Upper lobe of left lung (tissue), 6 donors: ENCODE measurements around the gene TPM4. TPM values are rescaled to one million over a fixed set of nuclear protein-coding genes. Genes with fewer than 3 reads are reported as not detected.
A peak's percentile ranks its signal among the peaks of the same experiment; 100 is the strongest.

ENCODE experiments used
- ATAC-seq, 2 donors: fragments of 200-7000 bp; cut with Tn5 transposase; one replicate each; pipeline ENCODE4 v1.9.1; 2022; ENCODE audit warnings: mild to moderate bottlenecking in 2 of 2, moderate library complexity in 2 of 2; ENCODE audit not compliant: low FRiP score in 2 of 2
- DNase-seq, 2 donors: peaks; one replicate each; pipeline ENCODE4 v3.0.0-alpha.2; 2019 to 2020
- H3K27ac ChIP-seq, 4 donors: fragments of 200-600 bp; sonication (generic); one replicate each; pipeline ENCODE4 v1.5.1; 2016 to 2019
- H3K27me3 ChIP-seq, 4 donors: fragments of 200-600 bp; sonication (generic); one replicate each; pipeline ENCODE4 v1.5.1; 2017 to 2019
- H3K36me3 ChIP-seq, 4 donors: fragments of 200-600 bp; sonication (generic); one replicate each; pipeline ENCODE4 v1.5.1; 2016 to 2019
- H3K4me1 ChIP-seq, 4 donors: fragments of 200-600 bp; sonication (generic); one replicate each; pipeline ENCODE4 v1.5.1; 2018 to 2019
- H3K4me3 ChIP-seq, 4 donors: fragments of 200-600 bp; sonication (generic); one replicate each; pipeline ENCODE4 v1.5.1; 2017 to 2019; ENCODE audit warnings: mild to moderate bottlenecking in 2 of 4, moderate library complexity in 1 of 4
- H3K9me3 ChIP-seq, 4 donors: fragments of 200-600 bp; sonication (generic); one replicate each; pipeline ENCODE4 v1.5.1; 2018 to 2019
- EP300 ChIP-seq, 4 donors: sonication (generic); formaldehyde crosslinking; IDR thresholded peaks; one replicate each; pipeline ENCODE4 v1.5.1; 2017; ENCODE audit warnings: antibody characterized with exemption in 4 of 4, control low read depth in 2 of 4
- POLR2A ChIP-seq, 4 donors: fragments of 450-650 bp; IDR thresholded peaks; one replicate each; pipeline ENCODE4 v1.5.1; 2016 to 2017; ENCODE audit warnings: antibody characterized with exemption in 4 of 4, mild to moderate bottlenecking in 2 of 4
- POLR2AphosphoS5 ChIP-seq, 2 donors: sonication (generic); formaldehyde crosslinking; IDR thresholded peaks; one replicate each; pipeline ENCODE4 v1.5.1; 2017; ENCODE audit warnings: antibody characterized with exemption in 2 of 2
- WGBS, 2 donors: methylation state at CpG; one replicate each; pipeline ENCODE4 v1.1.5; 2017 to 2018; 5-methylcytosine and 5-hydroxymethylcytosine counted together
- total RNA-seq, 6 donors: library from RNA; depleted of rRNA in 4 of 6; stranded (reverse); fragments of >200 nt in 4 of 6; gene quantifications; one replicate each; pipeline versions ENCODE4 v1.1.0 to v1.2.1, GENCODE V29; 2016 to 2021
- TF ChIP-seq, protein P1 (sequence below), 6 experiments: fragments of 450-650 bp in 4 of 6; fragments of 200-600 bp in 2 of 6; sonication (generic) in 2 of 6; IDR thresholded peaks; one replicate each; pipeline ENCODE4 v1.5.1; 2016 to 2019; ENCODE audit warnings: antibody characterized with exemption in 6 of 6
- donor health status: DM: no; HTN: no; CAD: no; lungs with moderate emphysema.
- donor health status: DM: no; HTN: yes; CAD: no; lungs with severe emphysema.

Gene TPM4
- total RNA-seq, 6 donors from 2014 or later, result 258 to 569 (median 392) TPM

DNA sequence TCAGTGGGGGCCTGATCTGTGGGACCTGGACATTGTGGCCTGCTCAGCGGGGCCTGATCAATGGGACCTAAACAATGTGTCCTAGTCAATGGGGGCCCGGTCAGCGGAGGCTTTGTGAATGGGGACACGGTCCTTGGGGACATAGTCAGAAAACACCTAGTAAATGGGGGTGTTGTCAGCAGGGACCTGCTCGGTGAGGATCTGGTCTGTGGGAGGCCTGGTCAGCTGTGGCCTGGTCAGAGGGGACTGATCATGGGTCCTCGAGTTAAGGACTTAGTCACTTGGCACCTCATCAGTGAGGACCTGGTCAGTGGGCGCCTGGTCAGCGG lies 44.5 kb upstream of the TPM4 start:
- Histone ChIP-seq H3K4me3 (no peak overlapping the region), H3K27me3 (no peaks in the 10 kb centered on the region), H3K36me3 (no peaks in the 10 kb centered on the region), H3K9me3 (no peaks in the 10 kb centered on the region), H3K27ac (no peak overlapping the region), H3K4me1 (no peaks in the 10 kb centered on the region)
- ATAC-seq, result no peak
- DNase-seq, result peak in 1 of 2 donors; percentile 17
- TF ChIP-seq POLR2AphosphoS5 (IDR thresholded peaks at IDR 0.05) (no peak), EP300 (IDR thresholded peaks at IDR 0.05) (no peak), POLR2A (IDR thresholded peaks at IDR 0.05) (no peak)
- TF ChIP-seq, protein P1, sequence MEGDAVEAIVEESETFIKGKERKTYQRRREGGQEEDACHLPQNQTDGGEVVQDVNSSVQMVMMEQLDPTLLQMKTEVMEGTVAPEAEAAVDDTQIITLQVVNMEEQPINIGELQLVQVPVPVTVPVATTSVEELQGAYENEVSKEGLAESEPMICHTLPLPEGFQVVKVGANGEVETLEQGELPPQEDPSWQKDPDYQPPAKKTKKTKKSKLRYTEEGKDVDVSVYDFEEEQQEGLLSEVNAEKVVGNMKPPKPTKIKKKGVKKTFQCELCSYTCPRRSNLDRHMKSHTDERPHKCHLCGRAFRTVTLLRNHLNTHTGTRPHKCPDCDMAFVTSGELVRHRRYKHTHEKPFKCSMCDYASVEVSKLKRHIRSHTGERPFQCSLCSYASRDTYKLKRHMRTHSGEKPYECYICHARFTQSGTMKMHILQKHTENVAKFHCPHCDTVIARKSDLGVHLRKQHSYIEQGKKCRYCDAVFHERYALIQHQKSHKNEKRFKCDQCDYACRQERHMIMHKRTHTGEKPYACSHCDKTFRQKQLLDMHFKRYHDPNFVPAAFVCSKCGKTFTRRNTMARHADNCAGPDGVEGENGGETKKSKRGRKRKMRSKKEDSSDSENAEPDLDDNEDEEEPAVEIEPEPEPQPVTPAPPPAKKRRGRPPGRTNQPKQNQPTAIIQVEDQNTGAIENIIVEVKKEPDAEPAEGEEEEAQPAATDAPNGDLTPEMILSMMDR (IDR thresholded peaks at IDR 0.05), result no peak
- WGBS, 2 donors, result 96 to 98% methylated on average over 8 of the region's 8 CpGs

DNA sequence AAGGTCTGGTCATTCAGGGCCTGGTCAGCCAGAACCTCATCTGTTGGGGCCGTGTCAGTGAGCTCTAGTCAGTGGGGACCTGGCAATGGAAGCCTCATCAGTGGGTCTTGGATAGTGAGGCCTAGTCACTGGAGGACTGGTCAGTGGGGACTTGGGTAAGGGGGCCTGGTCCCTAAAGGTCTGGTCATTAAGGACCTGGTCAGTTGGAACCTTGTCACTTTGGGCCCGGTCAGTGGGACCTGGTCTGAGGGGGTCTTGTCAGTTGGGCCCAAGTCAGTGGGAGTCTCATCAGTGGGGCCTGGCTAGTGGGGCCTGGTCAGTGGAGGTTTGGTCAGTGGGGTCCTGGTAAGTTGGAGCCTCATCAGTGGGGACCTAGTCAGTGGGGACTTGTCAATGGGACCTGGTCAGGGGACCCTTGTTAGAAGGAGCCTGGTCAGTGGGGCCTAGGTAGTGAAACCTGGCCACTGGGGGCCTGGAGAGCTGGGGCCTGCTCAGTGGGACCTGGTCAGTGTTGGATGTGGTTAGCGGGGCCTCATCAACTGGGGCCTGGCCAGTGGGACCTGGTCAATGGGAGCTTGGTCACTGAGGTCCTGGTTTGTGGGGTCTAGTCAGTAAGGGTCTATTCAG lies 43.7 kb upstream of the TPM4 start:
- no peak for TF ChIP-seq EP300 (IDR thresholded peaks at IDR 0.05)
- no peak for TF ChIP-seq POLR2A (IDR thresholded peaks at IDR 0.05)
- TF ChIP-seq POLR2AphosphoS5 (IDR thresholded peaks at IDR 0.05), result no peak
- TF ChIP-seq, protein P1 (IDR thresholded peaks at IDR 0.05), result no peak
- H3K36me3 ChIP-seq, result no peaks in the 10 kb centered on the region
- H3K27me3 ChIP-seq, result no peaks in the 10 kb centered on the region
- ATAC-seq, result no peak
- no peak overlapping the region for H3K27ac ChIP-seq
- H3K9me3 ChIP-seq, result no peaks in the 10 kb centered on the region
- WGBS, 2 donors, result 100% methylated on average over 2 to 3 of the region's 3 CpGs
- H3K4me3 ChIP-seq, result no peak overlapping the region
- DNase-seq, result no peak
- no peaks in the 10 kb centered on the region for H3K4me1 ChIP-seq

DNA sequence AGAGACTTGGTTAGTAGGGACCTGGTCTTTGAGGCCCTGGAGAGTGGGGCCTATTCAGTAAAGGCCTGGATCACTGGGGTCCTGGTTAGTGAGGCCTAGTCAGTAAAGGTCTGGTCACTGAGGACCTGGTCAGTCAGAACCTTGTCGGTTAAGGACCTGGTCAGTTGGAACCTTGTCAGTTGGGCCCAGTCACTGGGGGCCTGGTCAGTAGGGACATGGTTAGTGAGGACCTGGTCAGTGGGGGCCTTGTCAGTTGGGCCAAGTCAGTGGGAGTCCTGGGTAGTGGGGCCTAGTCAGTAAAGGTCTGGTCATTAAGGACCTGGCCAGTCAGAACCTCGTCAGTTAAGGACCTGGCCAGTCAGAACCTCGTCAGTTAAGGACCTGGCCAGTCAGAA lies 43.2 kb upstream of the TPM4 start:
- Histone ChIP-seq H3K27ac (no peak overlapping the region), H3K27me3 (no peaks in the 10 kb centered on the region), H3K9me3 (no peaks in the 10 kb centered on the region), H3K36me3 (no peaks in the 10 kb centered on the region), H3K4me1 (no peaks in the 10 kb centered on the region), H3K4me3 (no peak overlapping the region)
- DNase-seq (no peak), ATAC-seq (no peak)
- WGBS, 2 donors, result 52 to 97% methylated on average over 2 to 3 of the region's 3 CpGs
- TF ChIP-seq EP300 (IDR thresholded peaks at IDR 0.05) (no peak), POLR2A (IDR thresholded peaks at IDR 0.05) (no peak), POLR2AphosphoS5 (IDR thresholded peaks at IDR 0.05) (no peak)
- TF ChIP-seq, protein P1 (IDR thresholded peaks at IDR 0.05), result no peak

DNA sequence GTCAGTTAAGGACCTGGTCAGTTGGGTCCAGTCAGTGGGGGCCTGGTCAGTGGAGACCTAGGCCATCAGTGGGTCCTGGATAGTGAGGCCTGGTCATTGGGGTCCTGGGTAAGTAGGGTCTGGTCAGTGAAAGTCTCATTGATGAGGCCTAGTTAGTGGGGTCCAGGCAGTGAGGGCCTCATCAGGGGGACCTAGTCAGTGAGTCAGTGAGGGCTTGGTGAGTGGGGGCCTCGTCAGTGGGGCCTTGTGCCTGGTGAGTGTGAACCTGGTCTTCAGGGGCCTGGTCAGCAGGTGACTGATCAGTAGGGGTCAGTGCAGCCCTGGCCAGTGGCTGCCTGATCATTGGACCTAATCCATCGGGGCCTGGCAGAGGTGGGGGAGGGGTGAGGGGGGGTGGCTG lies 42.6 kb upstream of the TPM4 start:
- ATAC-seq (no peak), DNase-seq (no peak)
- Histone ChIP-seq H3K4me1 (no peaks in the 10 kb centered on the region), H3K9me3 (no peaks in the 10 kb centered on the region), H3K27ac (no peak overlapping the region), H3K36me3 (no peaks in the 10 kb centered on the region), H3K4me3 (no peak overlapping the region), H3K27me3 (no peaks in the 10 kb centered on the region)
- TF ChIP-seq EP300 (IDR thresholded peaks at IDR 0.05) (no peak), POLR2AphosphoS5 (IDR thresholded peaks at IDR 0.05) (no peak), POLR2A (IDR thresholded peaks at IDR 0.05) (no peak)
- TF ChIP-seq, protein P1 (IDR thresholded peaks at IDR 0.05), result no peak
- 58% methylated on average over 2 of the region's 2 CpGs; no CpG with 5 or more reads in 1 of the 2 donors for WGBS, 2 donors

DNA sequence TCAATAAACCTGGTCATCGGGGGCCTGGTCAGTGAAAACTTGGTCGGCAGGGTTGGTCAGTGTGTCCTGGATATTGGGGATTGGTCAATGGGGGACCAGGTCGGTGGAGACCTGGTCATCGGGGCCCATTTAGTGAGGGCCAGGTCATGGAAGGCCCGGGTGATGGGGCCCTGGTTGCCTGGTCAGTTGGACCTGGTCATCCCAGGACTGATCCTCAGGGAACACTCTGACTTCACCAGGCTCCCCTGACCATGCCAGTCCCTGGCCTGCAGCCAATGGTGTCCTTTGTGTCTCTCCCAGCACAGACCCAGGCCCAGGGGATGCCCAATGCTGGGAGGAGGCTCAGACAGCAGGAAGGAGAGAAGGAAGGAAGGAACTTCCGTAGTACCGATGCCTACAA lies 42.1 kb upstream of the TPM4 start:
- H3K4me3 ChIP-seq, result no peak overlapping the region
- H3K27me3 ChIP-seq, result no peaks in the 10 kb centered on the region
- no peak for DNase-seq
- no peaks in the 10 kb centered on the region for H3K9me3 ChIP-seq
- 84 to 92% methylated on average over 7 of the region's 7 CpGs for WGBS, 2 donors
- H3K36me3 ChIP-seq, result no peaks in the 10 kb centered on the region
- H3K4me1 ChIP-seq, result no peaks in the 10 kb centered on the region
- no peak overlapping the region for H3K27ac ChIP-seq
- TF ChIP-seq EP300 (IDR thresholded peaks at IDR 0.05) (no peak), POLR2A (IDR thresholded peaks at IDR 0.05) (no peak), POLR2AphosphoS5 (IDR thresholded peaks at IDR 0.05) (no peak)
- TF ChIP-seq, protein P1 (IDR thresholded peaks at IDR 0.05), result no peak
- ATAC-seq, result no peak
